Measurements from ENCODE around the gene PHF13.

PHF13 gene

GRCh38 chr1:6585081-6585722 lies 28.3 kb upstream of the PHF13 start:
- Histone ChIP-seq H3K27me3 (ENCODE audit: insufficient read depth, low read length) (no peaks in the 10 kb centered on the region), H3K4me3 (ENCODE audit: low read depth, low read length, poor library complexity, severe bottlenecking) (peak overlapping the region; percentile 42), H3K4me1 (ENCODE audit: insufficient read depth, low read length, severe bottlenecking) (peaks cover 77% of the 10 kb centered on the region), H3K79me2 (ENCODE audit: insufficient read depth, low read length) (no peaks in the 10 kb centered on the region; the same call in 1 of the 2 replicates), H3K27ac (ENCODE audit: low read depth, low read length, poor library complexity, severe bottlenecking) (peak overlapping the region; percentile 98), H3K4me2 (ENCODE audit: low read length) (peak overlapping the region; percentile 59), H3K9me3 (ENCODE audit: low read length) (no peaks in the 10 kb centered on the region), H3K36me3 (ENCODE audit: insufficient read depth, low read length) (peaks cover 57% of the 10 kb centered on the region; the same call in 1 of the 2 replicates), H4K20me1 (ENCODE audit: insufficient read depth, low read length) (no peaks in the 10 kb centered on the region), H3K9ac (ENCODE audit: low read length) (peak overlapping the region; percentile 31; the same call in 1 of the 2 replicates), H2AFZ (ENCODE audit: low read length) (no peak overlapping the region), H3K9me2 (ENCODE audit: low read depth, low read length) (no peaks in the 10 kb centered on the region), H3F3A (ENCODE audit: insufficient read depth, low read length) (no peaks in the 10 kb centered on the region)
- TF ChIP-seq EZH2 (IDR thresholded peaks at IDR 0.05; ENCODE audit: borderline replicate concordance, low read length), result no peak
- no peak for TF ChIP-seq CTCF (IDR thresholded peaks at IDR 0.05; ENCODE audit: low read length)

GRCh38 chr1:6585841-6586240 lies 27.7 kb upstream of the PHF13 start:
- Histone ChIP-seq H3K4me2 (ENCODE audit: low read length) (peak overlapping the region; percentile 59; the same call in 1 of the 2 replicates), H3K4me1 (ENCODE audit: insufficient read depth, low read length, severe bottlenecking) (peaks cover 75% of the 10 kb centered on the region), H2AFZ (ENCODE audit: low read length) (no peak overlapping the region), H3K9me3 (ENCODE audit: low read length) (no peaks in the 10 kb centered on the region), H3K4me3 (ENCODE audit: low read depth, low read length, poor library complexity, severe bottlenecking) (no peak overlapping the region), H4K20me1 (ENCODE audit: insufficient read depth, low read length) (no peaks in the 10 kb centered on the region), H3K79me2 (ENCODE audit: insufficient read depth, low read length) (no peaks in the 10 kb centered on the region; the same call in 1 of the 2 replicates), H3K9me2 (ENCODE audit: low read depth, low read length) (no peaks in the 10 kb centered on the region), H3F3A (ENCODE audit: insufficient read depth, low read length) (no peaks in the 10 kb centered on the region), H3K27me3 (ENCODE audit: insufficient read depth, low read length) (no peaks in the 10 kb centered on the region), H3K27ac (ENCODE audit: low read depth, low read length, poor library complexity, severe bottlenecking) (peak overlapping the region; percentile 98), H3K9ac (ENCODE audit: low read length) (peak overlapping the region; percentile 31; the same call in 1 of the 2 replicates), H3K36me3 (ENCODE audit: insufficient read depth, low read length) (peaks cover 64% of the 10 kb centered on the region; the same call in 1 of the 2 replicates)
- no peak for TF ChIP-seq EZH2 (IDR thresholded peaks at IDR 0.05; ENCODE audit: borderline replicate concordance, low read length)
- TF ChIP-seq CTCF (IDR thresholded peaks at IDR 0.05; ENCODE audit: low read length), result no peak

GRCh38 chr1:6586404-6586816 lies 27.1 kb upstream of the PHF13 start:
- Histone ChIP-seq H3K9ac (ENCODE audit: low read length) (peak overlapping the region; percentile 44; the same call in 1 of the 2 replicates), H3K4me1 (ENCODE audit: insufficient read depth, low read length, severe bottlenecking) (peaks cover 75% of the 10 kb centered on the region), H3K9me2 (ENCODE audit: low read depth, low read length) (no peaks in the 10 kb centered on the region), H2AFZ (ENCODE audit: low read length) (no peak overlapping the region), H3K4me3 (ENCODE audit: low read depth, low read length, poor library complexity, severe bottlenecking) (no peak overlapping the region), H3K36me3 (ENCODE audit: insufficient read depth, low read length) (peaks cover 69% of the 10 kb centered on the region; the same call in 1 of the 2 replicates), H3K27ac (ENCODE audit: low read depth, low read length, poor library complexity, severe bottlenecking) (peak overlapping the region; percentile 98), H3K9me3 (ENCODE audit: low read length) (no peaks in the 10 kb centered on the region), H3K27me3 (ENCODE audit: insufficient read depth, low read length) (no peaks in the 10 kb centered on the region), H3K4me2 (ENCODE audit: low read length) (peak overlapping the region; percentile 59; the same call in 1 of the 2 replicates), H3F3A (ENCODE audit: insufficient read depth, low read length) (no peaks in the 10 kb centered on the region), H3K79me2 (ENCODE audit: insufficient read depth, low read length) (no peaks in the 10 kb centered on the region; the same call in 1 of the 2 replicates), H4K20me1 (ENCODE audit: insufficient read depth, low read length) (no peaks in the 10 kb centered on the region)
- TF ChIP-seq CTCF (IDR thresholded peaks at IDR 0.05; ENCODE audit: low read length) (no peak), EZH2 (IDR thresholded peaks at IDR 0.05; ENCODE audit: borderline replicate concordance, low read length) (no peak)

All from OCI-LY1 (cell line).